HCT116 (cell line): ENCODE results near the gene EGFR.

Source experiments
- CEBPB ChIP-seq: IDR thresholded peaks from 2 replicates; pipeline ENCODE4 v1.6.1; 2012; ENCODE audit warnings: low read depth
- CTCF ChIP-seq, 3 experiments: fragments of 200-600 bp in 1 of 3; sonication (generic) in 1 of 3; IDR thresholded peaks in 2 of 3; conservative IDR thresholded peaks in 1 of 3; 2 replicates each; pipeline ENCODE4 v1.5.1; 2012 to 2017; ENCODE audit warnings: low read depth in 2 of 3, low read length in 2 of 3, antibody characterized with exemption in 1 of 3, borderline replicate concordance in 1 of 3, control low read depth in 1 of 3, mild to moderate bottlenecking in 1 of 3, mixed read lengths in 1 of 3, mixed run types in 1 of 3, moderate library complexity in 1 of 3; ENCODE audit not compliant: insufficient read depth in 1 of 3
- EGR1 ChIP-seq: IDR thresholded peaks from 2 replicates; pipeline ENCODE4 v1.6.1; 2012; ENCODE audit warnings: low read depth
- ELF1 ChIP-seq: IDR thresholded peaks from 2 replicates; pipeline ENCODE4 v1.6.1; 2012; ENCODE audit warnings: low read depth, borderline replicate concordance
- EZH2 ChIP-seq: fragments of 200-600 bp; sonication (generic); IDR thresholded peaks from 2 replicates; pipeline ENCODE4 v1.6.1; 2017; ENCODE audit warnings: antibody characterized with exemption, mixed run types
- POLR2A ChIP-seq: IDR thresholded peaks from 2 replicates; pipeline ENCODE4 v1.7.0; 2011; ENCODE audit warnings: borderline replicate concordance; ENCODE audit not compliant: insufficient read depth, insufficient read length; ENCODE audit errors: extremely low read depth
- POLR2AphosphoS5 ChIP-seq: IDR thresholded peaks from 2 replicates; pipeline ENCODE4 v1.6.1; 2011; ENCODE audit warnings: mild to moderate bottlenecking, low read depth, low read length, moderate library complexity
- RAD21 ChIP-seq: IDR thresholded peaks from 2 replicates; pipeline ENCODE4 v1.6.1; 2012; ENCODE audit warnings: low read depth, mild to moderate bottlenecking
- REST ChIP-seq: IDR thresholded peaks from 2 replicates; pipeline ENCODE4 v1.6.1; 2012; ENCODE audit warnings: low read depth
- SP1 ChIP-seq: IDR thresholded peaks from 2 replicates; pipeline ENCODE4 v1.6.1; 2012; ENCODE audit warnings: low read depth
- YY1 ChIP-seq: IDR thresholded peaks from 2 replicates; pipeline ENCODE4 v1.6.1; 2011; ENCODE audit warnings: low read length, low read depth, moderate library complexity, mild to moderate bottlenecking; ENCODE audit not compliant: insufficient replicate concordance; ENCODE audit errors: extremely low read depth
- ZNF274 ChIP-seq: fragments of 200-500 bp; sonication (Bioruptor generic); IDR thresholded peaks from 2 replicates; pipeline ENCODE4 v1.6.1; 2014; ENCODE audit warnings: mild to moderate bottlenecking, low read depth, low read length, inconsistent platforms

DNA sequence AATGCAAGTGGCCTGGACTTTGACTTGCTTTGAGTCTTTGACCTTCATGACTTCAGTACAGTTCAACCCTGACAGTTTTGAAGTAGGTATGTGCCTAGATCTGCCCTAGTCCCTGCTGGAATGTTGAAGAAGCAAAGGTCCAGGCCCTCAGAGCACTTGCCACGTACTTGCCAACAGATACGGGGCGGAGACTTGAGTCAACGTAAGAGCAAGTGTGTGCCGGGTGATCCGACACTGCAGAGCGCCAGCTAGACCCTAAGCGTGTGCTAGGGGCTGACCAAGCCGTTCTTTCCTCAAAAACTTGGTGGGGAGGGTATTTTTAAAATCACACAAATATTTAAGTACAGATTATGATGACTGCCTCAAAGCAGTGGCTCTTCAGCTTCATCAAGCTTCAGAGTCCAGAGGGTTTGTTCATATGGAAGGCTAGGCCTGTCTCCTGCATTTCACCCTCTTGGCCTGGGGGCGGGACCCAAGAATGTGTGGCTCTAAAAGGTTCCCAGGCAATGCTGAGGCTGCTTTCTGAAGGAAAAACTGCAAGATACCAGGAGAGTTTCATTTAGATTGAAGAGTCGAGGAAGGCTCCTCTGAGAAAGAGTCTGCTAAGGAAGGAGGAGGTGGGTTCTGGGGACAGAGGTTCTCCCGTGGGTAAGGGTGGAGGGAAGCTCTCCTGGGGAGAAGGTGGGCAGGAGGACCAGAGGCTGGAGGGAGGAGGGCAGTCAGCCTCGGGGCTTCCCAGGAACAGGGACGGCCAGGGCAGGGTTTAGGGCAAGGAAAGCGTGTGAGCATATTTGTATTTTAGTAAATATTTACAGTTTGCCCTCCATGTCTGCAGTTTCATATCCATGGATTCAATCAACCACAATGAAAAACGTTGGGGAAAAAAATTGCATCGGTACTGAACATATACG lies 160.3 kb downstream of the EGFR start:
- TF ChIP-seq CTCF (IDR thresholded peaks at IDR 0.05 in 2 of 3, conservative IDR thresholded peaks at IDR 0.05 in 1 of 3; ENCODE audit: borderline replicate concordance in 1 of 3, insufficient read depth in 1 of 3, low read depth in 2 of 3, low read length in 2 of 3) (no peak), RAD21 (no peak), EZH2 (no peak), POLR2A (no peak), ELF1 (no peak), ZNF274 (no peak), SP1 (no peak), REST (no peak), POLR2AphosphoS5 (no peak), CEBPB (no peak), EGR1 (no peak), YY1 (no peak)
